CD4-positive, alpha-beta T cell (primary cell): ENCODE measurements around the gene VAV1. TPM values are rescaled to one million over a fixed set of nuclear protein-coding genes. Genes with fewer than 3 reads are reported as not detected.
"Not testable (repeated sequence)": the region's sequence is repeated elsewhere in the genome, so short reads cannot be mapped to it uniquely, and the experiment has no call there.

ENCODE experiments used
- ATAC-seq: fragments of 200-7000 bp; cut with Tn5 transposase; one replicate; pipeline ENCODE4 v1.10.0; 2022; ENCODE audit warnings: mild to moderate bottlenecking; ENCODE audit not compliant: poor library complexity
- CTCF ChIA-PET: fragments of 350-600 bp; sonication (Branson Sonifier 250); formaldehyde crosslinking; loops from one replicate; lab custom pipeline; 2021; ENCODE audit warnings: antibody characterized with exemption, inconsistent platforms; lab: Charles Lee
- POLR2A ChIA-PET: fragments of 350-600 bp; sonication (Branson Sonifier 250); formaldehyde crosslinking; loops from one replicate; lab custom pipeline; 2021; ENCODE audit warnings: antibody characterized with exemption, inconsistent platforms; lab: Charles Lee
- DNase-seq, 14 experiments: peaks; one replicate each; pipeline ENCODE4 v3.0.0-alpha.2; 2013 to 2020; ENCODE audit warnings: mixed read lengths in 2 of 14
- H3K27ac ChIP-seq, 2 donors: one replicate each; pipeline versions ENCODE4 v1.5.1 to v1.7.0; 2013; ENCODE audit warnings: low read length in 2 of 2, low read depth in 1 of 2, mild to moderate bottlenecking in 1 of 2
- H3K27me3 ChIP-seq, 2 experiments: 1 replicate in 1 of 2; 2 replicates in 1 of 2; pipeline versions ENCODE4 v1.6.1 to v1.7.0; 2013; ENCODE audit warnings: low read length in 2 of 2, control low read depth in 1 of 2, mild to moderate bottlenecking in 1 of 2, moderate library complexity in 1 of 2; ENCODE audit not compliant: insufficient read depth in 2 of 2, control insufficient read depth in 1 of 2
- H3K36me3 ChIP-seq: one replicate; pipeline ENCODE4 v1.6.1; 2013; ENCODE audit warnings: low read length, control low read depth; ENCODE audit not compliant: insufficient read depth
- H3K4me1 ChIP-seq: one replicate; pipeline ENCODE4 v1.6.1; 2013; ENCODE audit warnings: low read length, control low read depth; ENCODE audit not compliant: insufficient read depth
- H3K4me3 ChIP-seq: one replicate; pipeline ENCODE4 v1.5.1; 2013; ENCODE audit warnings: mild to moderate bottlenecking, low read length, moderate library complexity
- H3K9me3 ChIP-seq, 2 experiments: 1 replicate in 1 of 2; 2 replicates in 1 of 2; pipeline versions ENCODE4 v1.6.1 to v1.7.0; 2013; ENCODE audit warnings: low read length in 2 of 2, mild to moderate bottlenecking in 2 of 2, control low read depth in 1 of 2, moderate library complexity in 1 of 2; ENCODE audit not compliant: control insufficient read depth in 1 of 2, insufficient read depth in 1 of 2
- H3K27ac Mint-ChIP-seq: one replicate; pipeline ENCODE4 v1.8.0; 2020; ENCODE audit warnings: mixed read lengths
- H3K27me3 Mint-ChIP-seq: one replicate; pipeline ENCODE4 v1.8.0; 2021; ENCODE audit warnings: mixed read lengths
- H3K36me3 Mint-ChIP-seq: one replicate; pipeline ENCODE4 v1.8.0; 2021; ENCODE audit warnings: low read depth, mixed read lengths
- H3K4me1 Mint-ChIP-seq: one replicate; pipeline ENCODE4 v1.8.0; 2021; ENCODE audit warnings: low read depth, mixed read lengths
- H3K4me3 Mint-ChIP-seq: one replicate; pipeline ENCODE4 v1.8.0; 2020; ENCODE audit warnings: mild to moderate bottlenecking, mixed read lengths
- H3K9me3 Mint-ChIP-seq: one replicate; pipeline ENCODE4 v1.8.0; 2020; ENCODE audit warnings: mixed read lengths
- CTCF ChIP-seq: fragments of 200-600 bp; IDR thresholded peaks from one replicate; pipeline ENCODE4 v1.8.0; 2022; ENCODE audit warnings: antibody characterized with exemption, mild to moderate bottlenecking
- intact Hi-C, 2 experiments: fragments of 100-400 bp; cut with DNase I in 1 of 2; cut with micrococcal nuclease in 1 of 2; formaldehyde crosslinking; loops; one replicate each; pipeline versions ENCODE4 v1.15.1 to v1.9.0; 2023 to 2025; cut with DNase I, micrococcal nuclease
- total RNA-seq, 174 experiments: library from RNA in 2 of 174; stranded (reverse) in 2 of 174; gene quantifications; one replicate each; pipeline ENCODE4 v1.2.3 and lab custom pipeline; 2021 to 2026

Gene VAV1
- total RNA-seq, 2 experiments from 2014 or later = 70.0 to 70.1 TPM

- no peaks in the 10 kb centered on the region for H3K27me3 ChIP-seq
- peaks cover 52% of the 10 kb centered on the region for H3K36me3 ChIP-seq
- ChIA-PET CTCF (interaction anchor here (0.5 to 1.3 kb wide), 2 partner anchors 24 to 273 kb away, joined by 3 read pairs; no protein-coding TSS in a partner anchor), POLR2A (interaction anchor here (1.1 kb wide), 1 partner anchor 12 kb away, joined by 4 read pairs; no protein-coding TSS in a partner anchor)
- no peak overlapping the region for H3K4me3 Mint-ChIP-seq
- no peak for DNase-seq
- H3K27me3 Mint-ChIP-seq = no peaks in the 10 kb centered on the region
- H3K9me3 Mint-ChIP-seq = no peaks in the 10 kb centered on the region
- ATAC-seq = no peak
- H3K4me1 ChIP-seq = peaks cover 84% of the 10 kb centered on the region
- intact Hi-C loops = no loop called here
- peak overlapping the region; percentile 80 for H3K27ac Mint-ChIP-seq
- H3K9me3 ChIP-seq = peaks cover 0 to 3% of the 10 kb centered on the region in 2 experiments
- H3K4me3 ChIP-seq = no peak overlapping the region
- H3K27ac ChIP-seq = no peak overlapping the region
- TF ChIP-seq CTCF = no peak
- H3K4me1 Mint-ChIP-seq = peaks cover 93% of the 10 kb centered on the region
- peaks cover 83% of the 10 kb centered on the region for H3K36me3 Mint-ChIP-seq
These were observed 22.4 kb downstream of the VAV1 start for GRCh38 chr19:6794686-6795431.

- Histone ChIP-seq H3K9me3 (peaks cover 0 to 3% of the 10 kb centered on the region in 2 experiments), H3K27ac (peak overlapping the region in 1 of 2 donors; percentile 37), H3K36me3 (peaks cover 44% of the 10 kb centered on the region), H3K4me1 (peaks cover 84% of the 10 kb centered on the region), H3K27me3 (no peaks in the 10 kb centered on the region), H3K4me3 (no peak overlapping the region)
- no peak for DNase-seq
- no peak for ATAC-seq
- Mint-ChIP-seq H3K9me3 (no peaks in the 10 kb centered on the region), H3K27me3 (no peaks in the 10 kb centered on the region), H3K36me3 (peaks cover 75% of the 10 kb centered on the region), H3K27ac (peak overlapping the region; percentile 83), H3K4me3 (peak overlapping the region; percentile 0), H3K4me1 (peaks cover 91% of the 10 kb centered on the region)
- intact Hi-C loops = no loop called here
- POLR2A ChIA-PET = interaction anchor here (2.6 kb wide), 1 partner anchor 24 kb away, joined by 10 read pairs; the partner anchor contains the start of gene VAV1
- no peak for TF ChIP-seq CTCF
- CTCF ChIA-PET = no interaction called here
These were observed 23.8 kb downstream of the VAV1 start for GRCh38 chr19:6796278-6796677.

- H3K27me3 ChIP-seq = no peaks in the 10 kb centered on the region
- Mint-ChIP-seq H3K9me3 (no peaks in the 10 kb centered on the region), H3K27me3 (no peaks in the 10 kb centered on the region), H3K36me3 (peaks cover 64% of the 10 kb centered on the region), H3K4me3 (peak overlapping the region; percentile 23), H3K4me1 (peaks cover 90% of the 10 kb centered on the region), H3K27ac (peak overlapping the region; percentile 83)
- ChIA-PET CTCF (no interaction called here), POLR2A (interaction anchor here (1.7 to 2.6 kb wide), 2 partner anchors 25 to 59 kb away, joined by 4 to 10 read pairs; partner anchors contain the start of gene VAV1)
- no peak overlapping the region for H3K27ac ChIP-seq
- no peak for TF ChIP-seq CTCF
- H3K36me3 ChIP-seq = peaks cover 35% of the 10 kb centered on the region
- intact Hi-C loops = no loop called here
- H3K4me3 ChIP-seq = no peak overlapping the region
- no peak for ATAC-seq
- peaks cover 84% of the 10 kb centered on the region for H3K4me1 ChIP-seq
- H3K9me3 ChIP-seq = peaks cover 0 to 3% of the 10 kb centered on the region in 2 experiments
- peak in 1 of 14 experiments; percentile 45 for DNase-seq
These were observed 25.1 kb downstream of the VAV1 start for GRCh38 chr19:6797646-6798045.

- peak in 2 of 14 experiments; percentile 4 to 5 for DNase-seq
- Histone ChIP-seq H3K36me3 (peaks cover 15% of the 10 kb centered on the region), H3K4me3 (peak overlapping the region; percentile 49), H3K27ac (peak overlapping the region; percentile 52 to 92), H3K4me1 (peaks cover 80% of the 10 kb centered on the region)
- peak overlapping the region; percentile 93 for H3K27ac Mint-ChIP-seq
- POLR2A ChIA-PET = interaction anchor here (0.6 to 3.4 kb wide), 13 partner anchors 9 to 798 kb away, joined by 3 to 66 read pairs (median 5); partner anchors contain the start of genes GPR108, SH2D3A, VAV1 and ZNF557
- peaks cover 78% of the 10 kb centered on the region for H3K4me1 Mint-ChIP-seq
- CTCF ChIA-PET = interaction anchor here (1.7 to 2.0 kb wide), 2 partner anchors 19 to 28 kb away, joined by 5 to 9 read pairs; partner anchors contain the start of gene VAV1
- H3K9me3 Mint-ChIP-seq, H3K27me3 Mint-ChIP-seq, H3K27me3 ChIP-seq, H3K9me3 ChIP-seq, ATAC-seq: not testable (repeated sequence)
- intact Hi-C loops = loop anchor here in 1 of 2 experiments (5.0 kb wide), 1 partner anchor 62 kb away; no protein-coding TSS in a partner anchor
- H3K36me3 Mint-ChIP-seq = peaks cover 44% of the 10 kb centered on the region
- H3K4me3 Mint-ChIP-seq = peak overlapping the region; percentile 91
These were observed 27.8 kb downstream of the VAV1 start for GRCh38 chr19:6800160-6800790.
